ENCODE results near the gene MBD6. TPM values are rescaled to one million over a fixed set of nuclear protein-coding genes. Genes with fewer than 3 reads are reported as not detected.

The MBD6 gene
- total and polyA plus RNA-seq, 2 of the 13 experiments (the other 11 are each of a cell fraction or from before 2014, with no cell fraction given) = 4.1 to 5.9 TPM

DNA sequence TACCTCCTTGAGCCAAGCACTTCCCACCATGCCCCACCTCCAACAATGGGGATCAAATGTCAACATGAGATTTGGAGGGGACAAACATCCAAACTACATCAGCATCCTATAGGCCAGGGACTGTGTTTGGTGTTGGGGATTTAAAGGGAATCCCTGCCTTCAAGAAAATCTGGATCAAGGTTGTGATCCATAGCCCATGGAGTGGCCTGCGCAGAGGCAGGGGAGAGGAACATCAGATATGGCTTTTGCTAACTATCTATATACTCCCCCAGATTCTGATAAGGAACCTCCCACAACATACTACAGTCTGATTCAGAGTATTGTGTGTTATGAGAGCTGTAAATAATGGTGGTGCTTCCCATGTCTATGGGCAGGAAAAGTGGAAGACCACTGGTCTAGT is 32.3 kb downstream of the MBD6 start:
- Histone ChIP-seq H3K9ac (ENCODE audit: insufficient read depth, low read depth, low read length) (no peak overlapping the region), H3K27ac (ENCODE audit: extremely low read length, insufficient read depth, low read length) (no peak overlapping the region), H3K79me2 (ENCODE audit: insufficient read depth, low read length) (no peaks in the 10 kb centered on the region), H3K4me3 (replicated peaks in 1 of 3; ENCODE audit: insufficient read depth in 1 of 3, low read depth in 2 of 3, low read length in 3 of 3) (no peak overlapping the region), H3K36me3 (replicated peaks in 1 of 2; ENCODE audit: control insufficient read depth in 1 of 2, insufficient read depth in 2 of 2, low read length in 2 of 2) (no peaks in the 10 kb centered on the region), H4K20me1 (ENCODE audit: insufficient read depth, low read length) (no peaks in the 10 kb centered on the region), H3K4me1 (ENCODE audit: insufficient read depth, low read length) (peaks cover 22% of the 10 kb centered on the region), H3K4me2 (ENCODE audit: low read depth, low read length) (no peak overlapping the region), H3K9me3 (ENCODE audit: low read length) (no peaks in the 10 kb centered on the region), H2AFZ (ENCODE audit: low read length) (no peak overlapping the region), H3K27me3 (ENCODE audit: control insufficient read depth in 1 of 2, insufficient read depth in 2 of 2, low read length in 2 of 2) (peaks cover 1 to 10% of the 10 kb centered on the region in 2 experiments; a peak in 3 of 5 replicates)
- ChIA-PET POLR2A (no interaction called here), CTCF (ENCODE audit: low intra/inter-chr PET ratio, low total read pairs) (no interaction called here)
- DNase-seq (ENCODE audit: low spot score) (no peak), ATAC-seq (no peak), FAIRE-seq (no peak)
- 86% methylated on average over 1 of the region's 1 CpG for WGBS (ENCODE audit: low lambda C conversion rate)
- no TSS peak for BruUV-seq (replicated peaks)
- in situ Hi-C loops (cut with HindIII; ENCODE audit: extremely low pct_ligation_motif_present, low pct_unique_long_range_greater_than_20kb) = no loop called here
- intact Hi-C loops (cut with micrococcal nuclease; ENCODE audit: unreplicated experiment) = no loop called here
- TF ChIP-seq ATM (IDR thresholded peaks at IDR 0.05; ENCODE audit: borderline replicate concordance) (no peak), HBP1 (CRISPR knock-in tag; IDR thresholded peaks at IDR 0.05; ENCODE audit: low read depth) (no peak), TMF1 (CRISPR knock-in tag; IDR thresholded peaks at IDR 0.05; ENCODE audit: low read depth) (no peak), ZNF549 (CRISPR knock-in tag; IDR thresholded peaks at IDR 0.05) (no peak), ZNF576 (CRISPR knock-in tag; IDR thresholded peaks at IDR 0.05) (no peak), ZNF383 (CRISPR knock-in tag; IDR thresholded peaks at IDR 0.05; ENCODE audit: borderline replicate concordance) (no peak), ZBTB10 (CRISPR knock-in tag; IDR thresholded peaks at IDR 0.05; ENCODE audit: borderline replicate concordance) (no peak), RAD51 (IDR thresholded peaks at IDR 0.05; ENCODE audit: borderline replicate concordance) (no peak), ZNF512 (CRISPR knock-in tag; IDR thresholded peaks at IDR 0.05) (no peak), ZNF350 (CRISPR knock-in tag; IDR thresholded peaks at IDR 0.05; ENCODE audit: borderline replicate concordance, low read depth) (no peak), FIP1L1 (IDR thresholded peaks at IDR 0.05; ENCODE audit: borderline replicate concordance, insufficient read depth, low read depth, low read length) (no peak), CEBPB (IDR thresholded peaks at IDR 0.05; ENCODE audit: borderline replicate concordance, low read depth, low read length) (no peak), ZBTB8A (CRISPR knock-in tag; IDR thresholded peaks at IDR 0.05; ENCODE audit: borderline replicate concordance, low read depth) (no peak), KLF13 (CRISPR knock-in tag; IDR thresholded peaks at IDR 0.05) (no peak), FOXK2 (IDR thresholded peaks at IDR 0.05) (no peak), HOXA9 (CRISPR knock-in tag; IDR thresholded peaks at IDR 0.05; ENCODE audit: borderline replicate concordance) (no peak), ZBTB20 (CRISPR knock-in tag; IDR thresholded peaks at IDR 0.05; ENCODE audit: borderline replicate concordance, low read depth) (no peak)
- TF ChIP-seq, protein P1, sequence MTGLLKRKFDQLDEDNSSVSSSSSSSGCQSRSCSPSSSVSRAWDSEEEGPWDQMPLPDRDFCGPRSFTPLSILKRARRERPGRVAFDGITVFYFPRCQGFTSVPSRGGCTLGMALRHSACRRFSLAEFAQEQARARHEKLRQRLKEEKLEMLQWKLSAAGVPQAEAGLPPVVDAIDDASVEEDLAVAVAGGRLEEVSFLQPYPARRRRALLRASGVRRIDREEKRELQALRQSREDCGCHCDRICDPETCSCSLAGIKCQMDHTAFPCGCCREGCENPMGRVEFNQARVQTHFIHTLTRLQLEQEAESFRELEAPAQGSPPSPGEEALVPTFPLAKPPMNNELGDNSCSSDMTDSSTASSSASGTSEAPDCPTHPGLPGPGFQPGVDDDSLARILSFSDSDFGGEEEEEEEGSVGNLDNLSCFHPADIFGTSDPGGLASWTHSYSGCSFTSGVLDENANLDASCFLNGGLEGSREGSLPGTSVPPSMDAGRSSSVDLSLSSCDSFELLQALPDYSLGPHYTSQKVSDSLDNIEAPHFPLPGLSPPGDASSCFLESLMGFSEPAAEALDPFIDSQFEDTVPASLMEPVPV (CRISPR knock-in tag; IDR thresholded peaks at IDR 0.05) = no peak

Data from HepG2 (cell line).